ENCODE measurements around the gene RNF168. TPM values are rescaled to one million over a fixed set of nuclear protein-coding genes. Genes with fewer than 3 reads are reported as not detected.
A peak's percentile ranks its signal among the peaks of the same experiment; 100 is the strongest.

The RNF168 gene
- total and polyA plus RNA-seq, 8 donors: 3.2 to 10.8 (median 6.5) TPM

DNA sequence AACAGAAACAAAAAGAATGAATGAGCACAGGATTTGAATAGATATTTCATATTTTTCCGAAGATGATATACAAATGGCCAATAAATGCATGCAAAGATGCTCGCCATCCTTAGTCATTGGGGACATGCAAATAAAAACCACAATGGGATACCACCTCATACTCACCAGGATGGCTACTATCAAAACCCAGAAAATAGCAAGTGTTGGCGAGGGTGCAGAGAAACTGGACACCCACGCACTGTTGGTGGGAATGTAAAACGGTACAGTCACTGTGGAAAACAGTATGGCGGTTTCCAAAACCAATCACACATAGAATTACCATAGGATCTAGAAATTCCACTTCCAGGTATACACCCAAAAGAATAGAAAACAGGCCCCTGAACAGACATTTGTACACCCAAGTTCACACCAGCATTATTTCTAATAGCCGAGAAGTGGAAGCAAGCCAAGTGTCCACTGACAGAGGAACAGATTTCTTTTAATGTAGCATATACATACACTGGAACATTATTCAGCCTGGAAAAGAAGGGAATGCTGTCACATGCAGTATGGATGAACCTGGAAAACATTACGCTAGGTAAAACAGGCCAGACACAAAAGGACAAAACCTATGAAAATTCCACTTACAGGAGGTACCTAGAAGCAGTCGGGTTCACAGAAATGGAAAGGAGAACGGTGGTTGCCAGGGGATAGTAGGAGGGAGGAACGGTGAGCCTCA, 3.6 kb downstream of the RNF168 start:
- H3K27ac ChIP-seq: no peak overlapping the region

DNA sequence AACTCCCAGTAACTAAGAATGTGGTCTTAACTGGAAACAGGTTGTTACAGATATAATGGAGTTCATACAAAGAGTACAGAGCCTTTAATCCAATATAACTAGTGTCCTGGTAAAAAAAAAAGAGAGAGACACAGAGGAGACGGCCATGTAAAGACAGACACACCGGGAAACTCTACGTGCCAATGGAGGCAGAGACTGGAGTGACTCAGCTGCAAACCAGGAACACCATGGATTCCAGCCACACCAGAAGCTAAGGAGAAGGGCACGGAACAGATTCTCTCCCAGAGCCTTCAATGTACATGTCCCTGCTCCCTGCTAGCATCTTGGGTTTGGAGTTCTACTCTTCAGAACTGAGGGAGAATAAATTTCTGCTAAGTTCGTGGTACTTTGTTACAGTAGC, 4.5 kb downstream of the RNF168 start:
- TF ChIP-seq, protein P1, sequence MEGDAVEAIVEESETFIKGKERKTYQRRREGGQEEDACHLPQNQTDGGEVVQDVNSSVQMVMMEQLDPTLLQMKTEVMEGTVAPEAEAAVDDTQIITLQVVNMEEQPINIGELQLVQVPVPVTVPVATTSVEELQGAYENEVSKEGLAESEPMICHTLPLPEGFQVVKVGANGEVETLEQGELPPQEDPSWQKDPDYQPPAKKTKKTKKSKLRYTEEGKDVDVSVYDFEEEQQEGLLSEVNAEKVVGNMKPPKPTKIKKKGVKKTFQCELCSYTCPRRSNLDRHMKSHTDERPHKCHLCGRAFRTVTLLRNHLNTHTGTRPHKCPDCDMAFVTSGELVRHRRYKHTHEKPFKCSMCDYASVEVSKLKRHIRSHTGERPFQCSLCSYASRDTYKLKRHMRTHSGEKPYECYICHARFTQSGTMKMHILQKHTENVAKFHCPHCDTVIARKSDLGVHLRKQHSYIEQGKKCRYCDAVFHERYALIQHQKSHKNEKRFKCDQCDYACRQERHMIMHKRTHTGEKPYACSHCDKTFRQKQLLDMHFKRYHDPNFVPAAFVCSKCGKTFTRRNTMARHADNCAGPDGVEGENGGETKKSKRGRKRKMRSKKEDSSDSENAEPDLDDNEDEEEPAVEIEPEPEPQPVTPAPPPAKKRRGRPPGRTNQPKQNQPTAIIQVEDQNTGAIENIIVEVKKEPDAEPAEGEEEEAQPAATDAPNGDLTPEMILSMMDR (IDR thresholded peaks at IDR 0.05): no peak
- DNase-seq: no peak
- H3K4me3 ChIP-seq: no peak overlapping the region
- H3K36me3 ChIP-seq: no peaks in the 10 kb centered on the region
- no peak overlapping the region for H3K27ac ChIP-seq
- no peaks in the 10 kb centered on the region for H3K27me3 ChIP-seq
- FAIRE-seq: no peak
- ATAC-seq: no peak
- 91 to 95% methylated on average over 5 of the region's 5 CpGs for WGBS, 2 donors
- peaks cover 0 to 2% (median 0%) of the 10 kb centered on the region in 3 donors for H3K4me1 ChIP-seq
- H3K9me3 ChIP-seq: no peaks in the 10 kb centered on the region
- intact Hi-C loops (cut with DNase I): no loop called here

More for the DNA sequence above, 3.6 kb downstream of the RNF168 start:
- H3K9me3 ChIP-seq: no peaks in the 10 kb centered on the region
- WGBS, 2 donors: 85 to 87% methylated on average over 11 of the region's 11 CpGs
- ATAC-seq (no peak), FAIRE-seq (no peak), DNase-seq (no peak)
- peaks cover 0 to 2% (median 0%) of the 10 kb centered on the region in 3 donors for H3K4me1 ChIP-seq
- H3K36me3 ChIP-seq: no peaks in the 10 kb centered on the region
- TF ChIP-seq, protein P1 (IDR thresholded peaks at IDR 0.05): no peak
- intact Hi-C loops (cut with DNase I): no loop called here
- peak overlapping the region in 2 of 4 donors; percentile 61 to 72 for H3K4me3 ChIP-seq
- no peaks in the 10 kb centered on the region for H3K27me3 ChIP-seq

- Histone ChIP-seq H3K9me3 (no peaks in the 10 kb centered on the region), H3K36me3 (no peaks in the 10 kb centered on the region), H3K4me3 (no peak overlapping the region), H3K27ac (no peak overlapping the region), H3K27me3 (no peaks in the 10 kb centered on the region), H3K4me1 (peaks cover 0 to 2% (median 0%) of the 10 kb centered on the region in 3 donors)
- intact Hi-C loops (cut with DNase I): no loop called here
- TF ChIP-seq, protein P1 (IDR thresholded peaks at IDR 0.05): no peak
- FAIRE-seq (no peak), DNase-seq (no peak), ATAC-seq (no peak)
- 91 to 93% methylated on average over 8 of the region's 8 CpGs for WGBS, 2 donors
Measured at GRCh38 chr3:196498297-196498696, 5.3 kb downstream of the RNF168 start.

GRCh38 chr3:196496183-196496582, 7.4 kb downstream of the RNF168 start:
- ATAC-seq: no peak
- intact Hi-C loops (cut with DNase I): no loop called here
- no peak overlapping the region for H3K27ac ChIP-seq
- FAIRE-seq: no peak
- TF ChIP-seq, protein P1 (IDR thresholded peaks at IDR 0.05): no peak
- WGBS, 2 donors: 86 to 95% methylated on average over 4 of the region's 4 CpGs
- no peaks in the 10 kb centered on the region for H3K9me3 ChIP-seq
- H3K36me3 ChIP-seq: no peaks in the 10 kb centered on the region
- no peak for DNase-seq
- no peaks in the 10 kb centered on the region for H3K27me3 ChIP-seq
- H3K4me3 ChIP-seq: no peak overlapping the region
- peaks cover 0 to 2% (median 0%) of the 10 kb centered on the region in 3 donors for H3K4me1 ChIP-seq

DNA sequence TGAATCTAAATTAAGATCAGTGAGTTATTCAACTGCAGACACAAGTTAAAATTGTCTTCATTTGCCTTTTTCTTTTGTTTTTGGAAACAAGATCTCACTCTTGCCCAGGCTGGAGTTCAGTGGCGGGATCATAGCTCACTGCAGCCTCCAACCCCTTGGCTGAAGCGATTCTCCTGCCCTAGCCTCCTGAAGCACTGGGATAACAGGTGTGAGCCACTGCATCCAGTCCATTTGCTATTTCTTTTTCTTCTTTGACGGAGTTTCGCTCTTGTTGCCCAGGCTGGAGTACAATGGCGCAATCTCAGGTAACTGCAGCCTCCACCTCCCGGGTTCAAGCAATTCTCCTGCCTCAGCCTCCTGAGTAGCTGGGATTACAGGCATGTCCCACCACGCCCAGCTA, 10.3 kb downstream of the RNF168 start:
- H3K4me1 ChIP-seq: no peaks in the 10 kb centered on the region
- no peak for ATAC-seq
- H3K36me3 ChIP-seq: no peaks in the 10 kb centered on the region
- no peaks in the 10 kb centered on the region for H3K9me3 ChIP-seq
- no peaks in the 10 kb centered on the region for H3K27me3 ChIP-seq
- no peak overlapping the region for H3K4me3 ChIP-seq
- 98% methylated on average over 7 of the region's 7 CpGs for WGBS, 2 donors
- DNase-seq: no peak
- TF ChIP-seq, protein P1 (IDR thresholded peaks at IDR 0.05): no peak
- H3K27ac ChIP-seq: no peak overlapping the region
- no peak for FAIRE-seq
- intact Hi-C loops (cut with DNase I): no loop called here

Data from pancreas (tissue), 10 donors.